Neural cell (in vitro differentiated cells): ENCODE results near the gene PCDHB10. TPM values are rescaled to one million over a fixed set of nuclear protein-coding genes. Genes with fewer than 3 reads are reported as not detected.
"Not testable (repeated sequence)": the region's sequence is repeated elsewhere in the genome, so short reads cannot be mapped to it uniquely, and the experiment has no call there.

ENCODE experiments used
- H2AFZ ChIP-seq: fragments of 200-600, 300-800 bp; sonication (generic), shearing (Covaris generic); 2 replicates; pipeline ENCODE4 v1.6.0; 2014; ENCODE audit warnings: low read depth, mild to moderate bottlenecking, antibody characterized with exemption, low read length, moderate library complexity
- H3F3A ChIP-seq: fragments of 200-600 bp; shearing (Covaris generic); 2 replicates; pipeline ENCODE4 v1.6.1; 2016; ENCODE audit warnings: mild to moderate bottlenecking, moderate library complexity, mixed read lengths, antibody characterized with exemption, low read length; ENCODE audit not compliant: insufficient read depth, poor library complexity, severe bottlenecking
- H3K27ac ChIP-seq: fragments of 200-600, 300-800 bp; sonication (generic), shearing (Covaris generic); 2 replicates; pipeline ENCODE4 v1.5.1; 2014; ENCODE audit warnings: mild to moderate bottlenecking, low read length, moderate library complexity
- H3K27me3 ChIP-seq: fragments of 300-800, 200-600 bp; sonication (generic), shearing (Covaris generic); 2 replicates; pipeline ENCODE4 v1.6.0; 2014; ENCODE audit warnings: mild to moderate bottlenecking, low read depth, low read length, moderate library complexity; ENCODE audit not compliant: insufficient read depth
- H3K36me3 ChIP-seq: fragments of 300-800, 200-600 bp; sonication (generic), shearing (Covaris generic); 2 replicates; pipeline ENCODE4 v1.5.1; 2014; ENCODE audit warnings: mild to moderate bottlenecking, antibody characterized with exemption, low read length, moderate library complexity; ENCODE audit not compliant: insufficient read depth
- H3K4me2 ChIP-seq: fragments of 300-800, 200-600 bp; sonication (generic), shearing (Covaris generic); 2 replicates; pipeline ENCODE4 v1.6.0; 2014; ENCODE audit warnings: mild to moderate bottlenecking, low read length
- H3K4me3 ChIP-seq: fragments of 300-800, 200-600 bp; sonication (generic), shearing (Covaris generic); 2 replicates; pipeline ENCODE4 v1.5.1; 2014; ENCODE audit warnings: mild to moderate bottlenecking, low read length, moderate library complexity
- H3K79me2 ChIP-seq: fragments of 200-600 bp; shearing (Covaris generic); replicated peaks from 2 replicates; pipeline ENCODE4 v1.6.0; 2014; ENCODE audit warnings: mild to moderate bottlenecking, low read length, moderate library complexity; ENCODE audit not compliant: insufficient read depth
- H3K9ac ChIP-seq: fragments of 300-800, 200-600 bp; sonication (generic), shearing (Covaris generic); 2 replicates; pipeline ENCODE4 v1.6.1; 2016; ENCODE audit warnings: mild to moderate bottlenecking, low read length, mixed read lengths
- H3K9me2 ChIP-seq: fragments of 200-600 bp; shearing (Covaris generic); 2 replicates; pipeline ENCODE4 v1.6.1; 2016; ENCODE audit warnings: mild to moderate bottlenecking, low read length, mixed read lengths; ENCODE audit not compliant: insufficient read depth
- H3K9me3 ChIP-seq: fragments of 200-600, 300-800 bp; sonication (generic), shearing (Covaris generic); 2 replicates; pipeline ENCODE4 v1.6.1; 2016; ENCODE audit warnings: mild to moderate bottlenecking, mixed run types, low read length, moderate library complexity, mixed read lengths
- H4K20me1 ChIP-seq: fragments of 200-600 bp; shearing (Covaris generic); 2 replicates; pipeline ENCODE4 v1.6.1; 2016; ENCODE audit warnings: mild to moderate bottlenecking, mixed run types; ENCODE audit not compliant: insufficient read depth
- CTCF ChIP-seq: fragments of 450-650 bp; IDR thresholded peaks from 2 replicates; pipeline ENCODE4 v1.5.1; 2014; ENCODE audit warnings: antibody characterized with exemption, mild to moderate bottlenecking, moderate library complexity; ENCODE audit not compliant: poor library complexity, severe bottlenecking
- EP300 ChIP-seq: fragments of 450-650 bp; conservative IDR thresholded peaks from 2 replicates; pipeline ENCODE4 v1.6.1; 2014; ENCODE audit warnings: antibody characterized with exemption, mild to moderate bottlenecking, moderate library complexity; ENCODE audit not compliant: poor library complexity, severe bottlenecking
- EZH2 ChIP-seq: fragments of 200-600, 300-800 bp; shearing (Covaris generic), sonication (generic); IDR thresholded peaks from 2 replicates; pipeline ENCODE4 v1.6.1; 2014; ENCODE audit warnings: antibody characterized with exemption, low read length, borderline replicate concordance, mild to moderate bottlenecking; ENCODE audit not compliant: insufficient read depth, poor library complexity, severe bottlenecking
- MXI1 ChIP-seq: fragments of 450-650 bp; conservative IDR thresholded peaks from 2 replicates; pipeline ENCODE4 v1.6.1; 2014; ENCODE audit warnings: antibody characterized with exemption, mild to moderate bottlenecking; ENCODE audit not compliant: poor library complexity, severe bottlenecking
- POLR2AphosphoS5 ChIP-seq: IDR thresholded peaks from 2 replicates; pipeline ENCODE4 v1.6.1; 2012
- RAD21 ChIP-seq: fragments of 450-650 bp; conservative IDR thresholded peaks from 2 replicates; pipeline ENCODE4 v1.6.1; 2014; ENCODE audit warnings: antibody characterized with exemption, mild to moderate bottlenecking, moderate library complexity
- REST ChIP-seq: IDR thresholded peaks from 2 replicates; pipeline ENCODE4 v1.6.1; 2012; ENCODE audit warnings: borderline replicate concordance
- SMC3 ChIP-seq: fragments of 450-650 bp; conservative IDR thresholded peaks from 2 replicates; pipeline ENCODE4 v1.6.1; 2014; ENCODE audit warnings: antibody characterized with exemption, mild to moderate bottlenecking, moderate library complexity; ENCODE audit not compliant: poor library complexity
- TAF1 ChIP-seq: IDR thresholded peaks from 2 replicates; pipeline ENCODE4 v1.6.1; 2012; ENCODE audit warnings: low read depth
- polyA plus RNA-seq: library from polyadenylated mRNA; depleted of rRNA; stranded (reverse); fragments of >200 nt; gene quantifications from 2 replicates; pipeline ENCODE4 v1.2.3, GENCODE V29; 2014

The PCDHB10 gene
- polyA plus RNA-seq, 1 donor from 2014 or later: 8.7 TPM

- no peak for TF ChIP-seq REST
- TF ChIP-seq EP300: no peak
- TF ChIP-seq SMC3: no peak
- no peak for TF ChIP-seq MXI1
- no peak for TF ChIP-seq RAD21
- TF ChIP-seq POLR2AphosphoS5: no peak
- no peak for TF ChIP-seq TAF1
- no peak for TF ChIP-seq CTCF
- TF ChIP-seq EZH2: no peak
- no peak overlapping the region for H2AFZ ChIP-seq
- H3K9me3 ChIP-seq: peaks cover 7% of the 10 kb centered on the region
- H3K36me3 ChIP-seq: no peaks in the 10 kb centered on the region
- H3K4me2 ChIP-seq: no peak overlapping the region
- no peaks in the 10 kb centered on the region for H4K20me1 ChIP-seq
- H3K27ac ChIP-seq: no peak overlapping the region
- no peak overlapping the region for H3K9ac ChIP-seq
- H3K79me2 ChIP-seq: no peaks in the 10 kb centered on the region
- no peaks in the 10 kb centered on the region for H3F3A ChIP-seq
- H3K27me3 ChIP-seq: no peaks in the 10 kb centered on the region
- no peaks in the 10 kb centered on the region for H3K9me2 ChIP-seq
- H3K4me3 ChIP-seq: no peak overlapping the region
Observed at GRCh38 chr5:141175933-141176332, 16.2 kb upstream of the PCDHB10 start.

- not testable (repeated sequence) for H3K27ac ChIP-seq, H3K4me2 ChIP-seq, H3K79me2 ChIP-seq, H3K4me3 ChIP-seq, H3F3A ChIP-seq, H2AFZ ChIP-seq, H3K9me3 ChIP-seq, H3K9me2 ChIP-seq, H3K27me3 ChIP-seq, H3K36me3 ChIP-seq, H3K9ac ChIP-seq, H4K20me1 ChIP-seq
Observed at GRCh38 chr5:141177577-141178191, 14.5 kb upstream of the PCDHB10 start, which contains the start of gene PCDHB8. TSS of gene PCDHB8 (plus strand) at chr5:141177790. CDS start at chr5:141178035, 245 bp downstream.

GRCh38 chr5:141179371-141179770 is 12.8 kb upstream of the PCDHB10 start:
- H4K20me1 ChIP-seq, H3K4me3 ChIP-seq, H3K36me3 ChIP-seq, H3K27ac ChIP-seq, H3K9ac ChIP-seq, H3F3A ChIP-seq, H3K9me2 ChIP-seq, H3K9me3 ChIP-seq, H3K27me3 ChIP-seq, H2AFZ ChIP-seq, H3K4me2 ChIP-seq, H3K79me2 ChIP-seq: not testable (repeated sequence)

- H4K20me1 ChIP-seq, H3K9me3 ChIP-seq, H3K79me2 ChIP-seq, H3K9ac ChIP-seq, H3K36me3 ChIP-seq, H2AFZ ChIP-seq, H3K27me3 ChIP-seq, H3F3A ChIP-seq, H3K27ac ChIP-seq, H3K4me2 ChIP-seq, H3K9me2 ChIP-seq, H3K4me3 ChIP-seq: not testable (repeated sequence)
Observed at GRCh38 chr5:141179876-141180275, 12.3 kb upstream of the PCDHB10 start.
